Activated T-cell treated with anti-CD3 and anti-CD28 coated beads, Interleukin-2, amount 50 U/mL, for 4 hours (primary cell): ENCODE results near the gene KRT3. TPM values are rescaled to one million over a fixed set of nuclear protein-coding genes. Genes with fewer than 3 reads are reported as not detected.

Source experiments
- ATAC-seq, 2 donors: fragments of 200-7000 bp; cut with Tn5 transposase; one replicate each; pipeline ENCODE4 v1.10.0; 2021
- DNase-seq: peaks from one replicate; pipeline ENCODE4 v3.0.0-alpha.2; 2020
- H3K27me3 Mint-ChIP-seq: one replicate; pipeline ENCODE4 v1.8.0; 2021; ENCODE audit warnings: low read depth, mixed read lengths
- H3K36me3 Mint-ChIP-seq: one replicate; pipeline ENCODE4 v1.8.0; 2022; ENCODE audit warnings: mixed read lengths; ENCODE audit not compliant: insufficient read depth
- H3K4me1 Mint-ChIP-seq: one replicate; pipeline ENCODE4 v1.8.0; 2021; ENCODE audit warnings: low read depth, mixed read lengths
- H3K4me3 Mint-ChIP-seq: one replicate; pipeline ENCODE4 v1.8.0; 2021; ENCODE audit warnings: mild to moderate bottlenecking, moderate library complexity, mixed read lengths
- H3K9me3 Mint-ChIP-seq: one replicate; pipeline ENCODE4 v1.8.0; 2021; ENCODE audit warnings: mixed read lengths
- total RNA-seq, 3 donors: library from RNA; stranded (reverse); gene quantifications; one replicate each; pipeline ENCODE4 v1.2.1, GENCODE V29; 2021

Gene KRT3
- total RNA-seq, 3 donors from 2014 or later, result not detected

GRCh38 chr12:52821826-52822660 is 26.1 kb upstream of the KRT3 start:
- DNase-seq (no peak), ATAC-seq (no peak)
- Mint-ChIP-seq H3K27me3 (peaks cover 5% of the 10 kb centered on the region), H3K4me3 (no peak overlapping the region), H3K4me1 (peaks cover 10% of the 10 kb centered on the region), H3K36me3 (no peaks in the 10 kb centered on the region), H3K9me3 (no peaks in the 10 kb centered on the region)

DNA sequence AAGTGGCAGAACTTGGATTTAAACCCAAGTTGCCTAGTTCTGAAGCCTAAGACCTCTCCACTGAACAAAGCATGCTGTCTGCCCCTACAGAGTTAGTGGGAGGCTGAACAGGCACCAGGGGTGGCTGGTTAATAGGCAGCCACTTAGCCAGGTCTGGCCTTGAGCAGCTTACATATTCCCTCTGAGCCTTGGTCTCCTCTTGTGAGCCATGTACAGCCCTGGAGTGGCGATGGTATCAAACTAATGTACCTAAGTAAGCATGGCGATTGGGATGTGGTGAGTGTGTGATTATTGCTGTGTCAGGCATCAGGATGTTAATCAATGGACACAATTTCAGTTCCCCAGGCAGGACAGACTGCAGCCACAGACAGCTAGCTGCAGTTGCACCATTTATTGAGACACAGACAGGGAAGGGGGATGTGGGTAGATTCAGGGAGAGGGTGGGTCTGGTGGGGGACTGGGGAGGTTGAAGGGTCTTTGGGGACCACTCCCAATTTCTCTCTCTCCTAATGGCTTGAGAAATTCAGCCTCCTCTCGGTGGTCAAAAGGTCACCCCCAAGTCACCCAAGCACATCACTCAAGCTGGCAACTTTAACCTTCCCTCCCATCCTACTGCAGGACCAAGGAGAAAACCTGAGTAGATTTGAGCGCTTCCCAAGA is 25.3 kb upstream of the KRT3 start:
- ATAC-seq (no peak), DNase-seq (no peak)
- H3K36me3 Mint-ChIP-seq, result no peaks in the 10 kb centered on the region
- peaks cover 10% of the 10 kb centered on the region for H3K4me1 Mint-ChIP-seq
- H3K27me3 Mint-ChIP-seq, result peaks cover 5% of the 10 kb centered on the region
- H3K4me3 Mint-ChIP-seq, result no peak overlapping the region
- no peaks in the 10 kb centered on the region for H3K9me3 Mint-ChIP-seq

GRCh38 chr12:52820521-52820920 is 24.6 kb upstream of the KRT3 start:
- Mint-ChIP-seq H3K9me3 (no peaks in the 10 kb centered on the region), H3K27me3 (peaks cover 5% of the 10 kb centered on the region), H3K4me1 (peaks cover 10% of the 10 kb centered on the region), H3K36me3 (no peaks in the 10 kb centered on the region), H3K4me3 (no peak overlapping the region)
- DNase-seq, result no peak
- ATAC-seq, result no peak

DNA sequence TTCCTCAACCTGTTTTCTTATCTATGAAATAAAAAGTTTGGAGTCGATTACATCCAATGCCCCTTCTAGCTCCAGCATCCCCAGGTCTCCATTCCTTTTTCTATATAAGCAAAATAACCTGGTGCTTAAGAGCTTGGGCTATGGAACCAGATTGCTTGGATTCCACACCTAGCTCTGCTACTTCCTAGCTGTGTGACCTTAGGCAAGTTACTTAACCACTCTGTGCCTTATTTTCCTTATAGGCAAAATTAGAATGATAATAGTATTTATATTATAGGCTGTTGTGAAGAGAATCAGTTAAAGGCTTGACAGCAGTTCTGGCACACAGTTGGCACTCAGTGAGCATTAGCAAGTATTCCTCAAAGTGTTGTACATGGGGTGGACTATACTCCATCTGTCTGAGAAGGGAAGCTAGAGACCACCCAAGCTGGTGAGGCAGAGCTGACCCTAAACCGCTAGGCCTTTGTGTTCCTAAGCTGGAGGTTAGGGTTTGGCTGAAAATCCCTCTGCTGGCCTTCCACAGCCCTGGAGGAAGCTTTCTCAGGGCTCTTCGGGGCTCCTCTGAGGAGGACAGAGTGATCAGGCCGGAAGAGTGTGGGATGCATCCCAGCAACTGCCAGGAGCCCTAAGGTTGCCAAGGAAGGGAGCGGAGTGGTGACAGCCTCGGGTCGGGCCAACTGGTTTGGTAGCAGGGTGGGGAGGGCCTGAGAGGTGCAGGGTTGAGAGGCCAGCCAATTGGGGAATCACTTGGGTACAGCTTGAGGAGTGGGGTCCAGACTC is 24.0 kb upstream of the KRT3 start:
- ATAC-seq, result no peak

GRCh38 chr12:52818887-52819420 is 23.0 kb upstream of the KRT3 start:
- DNase-seq, result no peak
- Mint-ChIP-seq H3K27me3 (peaks cover 5% of the 10 kb centered on the region), H3K4me3 (no peak overlapping the region), H3K9me3 (no peaks in the 10 kb centered on the region), H3K4me1 (peaks cover 10% of the 10 kb centered on the region), H3K36me3 (no peaks in the 10 kb centered on the region)
- no peak for ATAC-seq

More for the DNA sequence above, 24.0 kb upstream of the KRT3 start:
- H3K9me3 Mint-ChIP-seq, result no peaks in the 10 kb centered on the region
- DNase-seq, result no peak
- peaks cover 5% of the 10 kb centered on the region for H3K27me3 Mint-ChIP-seq
- no peaks in the 10 kb centered on the region for H3K36me3 Mint-ChIP-seq
- H3K4me3 Mint-ChIP-seq, result no peak overlapping the region
- H3K4me1 Mint-ChIP-seq, result peaks cover 10% of the 10 kb centered on the region

DNA sequence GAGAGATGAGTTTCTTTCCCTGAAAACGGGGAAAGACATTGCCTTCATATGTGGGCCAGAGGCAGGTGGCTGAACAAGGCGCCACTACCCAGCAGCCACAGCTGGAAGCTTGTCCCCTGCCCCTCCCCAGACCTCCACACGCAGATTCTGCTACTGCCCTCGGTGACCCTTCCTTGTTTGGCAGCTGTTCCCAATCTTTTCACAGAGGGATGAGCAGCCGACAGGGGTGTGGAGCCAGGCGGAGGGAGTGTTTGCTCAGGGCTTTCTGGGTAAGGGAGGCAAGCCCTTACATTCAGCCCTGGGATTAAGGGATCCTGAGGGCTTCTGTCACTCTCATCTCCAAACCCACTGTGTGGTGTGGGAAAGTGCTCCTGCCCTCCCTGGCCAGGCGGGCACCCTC is 22.5 kb upstream of the KRT3 start:
- Mint-ChIP-seq H3K4me1 (peaks cover 10% of the 10 kb centered on the region), H3K27me3 (peaks cover 5% of the 10 kb centered on the region), H3K9me3 (no peaks in the 10 kb centered on the region), H3K36me3 (no peaks in the 10 kb centered on the region), H3K4me3 (no peak overlapping the region)
- ATAC-seq, result no peak
- no peak for DNase-seq

DNA sequence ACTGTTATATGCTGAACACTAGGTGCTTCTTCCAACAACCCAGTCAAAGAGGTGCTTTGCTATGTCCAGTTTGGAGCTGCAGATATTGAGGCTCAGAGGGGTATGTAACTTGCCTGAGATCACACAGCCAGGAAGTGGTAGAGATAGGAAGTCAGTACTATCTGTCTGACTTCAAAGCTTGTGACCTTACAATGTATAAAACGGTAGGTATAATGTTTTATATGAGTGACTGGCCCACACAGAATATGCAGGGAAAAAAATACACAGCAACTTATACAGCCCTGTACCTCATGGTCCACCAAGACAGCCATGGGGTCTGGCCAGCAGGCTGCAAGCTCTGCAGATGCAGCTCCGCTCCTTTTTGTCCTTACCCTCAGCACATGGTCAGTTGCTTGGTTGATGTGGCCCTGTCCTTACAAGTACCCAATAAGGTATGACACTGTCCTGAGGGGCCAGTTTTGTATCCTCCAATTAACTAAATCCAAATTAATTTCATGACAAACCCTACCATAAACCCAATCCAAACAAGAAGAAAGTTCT is 21.9 kb upstream of the KRT3 start:
- ATAC-seq (no peak), DNase-seq (no peak)
- Mint-ChIP-seq H3K36me3 (no peaks in the 10 kb centered on the region), H3K4me3 (no peak overlapping the region), H3K9me3 (no peaks in the 10 kb centered on the region), H3K4me1 (peaks cover 10% of the 10 kb centered on the region), H3K27me3 (peaks cover 5% of the 10 kb centered on the region)

GRCh38 chr12:52817003-52817698 is 21.2 kb upstream of the KRT3 start:
- ATAC-seq (no peak), DNase-seq (no peak)
- Mint-ChIP-seq H3K27me3 (peaks cover 5% of the 10 kb centered on the region), H3K36me3 (no peaks in the 10 kb centered on the region), H3K9me3 (no peaks in the 10 kb centered on the region), H3K4me3 (no peak overlapping the region), H3K4me1 (peaks cover 10% of the 10 kb centered on the region)

- DNase-seq, result no peak
- no peak for ATAC-seq
- Mint-ChIP-seq H3K4me3 (no peak overlapping the region), H3K9me3 (no peaks in the 10 kb centered on the region), H3K27me3 (peaks cover 5% of the 10 kb centered on the region), H3K4me1 (peaks cover 10% of the 10 kb centered on the region), H3K36me3 (no peaks in the 10 kb centered on the region)
Measured at GRCh38 chr12:52815676-52816588, 20.0 kb upstream of the KRT3 start.

DNA sequence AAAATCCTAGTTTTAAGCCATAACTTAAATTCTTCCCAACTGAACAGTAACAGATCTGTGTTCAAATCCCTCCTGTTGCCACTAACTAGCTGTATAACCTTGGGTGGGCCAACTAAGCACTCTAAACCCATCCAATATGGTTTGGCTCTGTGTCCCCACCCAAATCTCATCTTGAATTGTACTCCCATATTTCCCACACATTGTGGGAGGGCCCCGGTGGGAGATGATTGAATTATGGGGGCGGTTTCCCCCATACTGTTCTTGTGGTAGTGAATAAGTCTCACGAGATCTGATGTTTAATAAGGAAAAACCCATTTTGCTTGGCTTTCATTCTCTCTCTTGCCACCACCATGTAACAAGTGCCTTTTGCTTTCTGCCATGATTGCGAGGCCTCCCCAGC is 19.2 kb upstream of the KRT3 start:
- no peak for DNase-seq
- Mint-ChIP-seq H3K4me3 (no peak overlapping the region), H3K36me3 (no peaks in the 10 kb centered on the region), H3K27me3 (peaks cover 4% of the 10 kb centered on the region), H3K4me1 (peaks cover 10% of the 10 kb centered on the region), H3K9me3 (no peaks in the 10 kb centered on the region)
- no peak for ATAC-seq

DNA sequence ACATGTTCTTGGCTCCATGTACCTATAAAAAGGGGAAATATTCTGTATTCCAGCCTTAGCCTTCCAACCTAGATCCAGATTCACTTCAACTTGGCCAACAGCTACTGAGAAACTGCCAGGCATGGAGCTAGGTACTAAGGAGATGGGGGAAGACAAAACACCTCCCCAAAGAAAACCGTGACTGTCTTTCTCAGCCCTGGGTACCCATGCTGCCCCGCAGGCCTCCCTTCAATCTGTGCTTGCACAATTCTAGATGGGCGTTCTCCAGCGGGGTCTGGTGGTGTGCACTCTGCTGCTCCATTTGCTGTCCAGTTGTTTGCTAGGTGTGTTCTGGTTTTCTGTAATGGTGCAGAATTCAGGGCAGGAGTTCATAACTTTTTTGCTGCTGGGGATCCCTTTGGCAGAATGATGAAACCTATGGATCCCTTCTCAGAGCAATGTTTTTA is 18.8 kb upstream of the KRT3 start:
- DNase-seq, result no peak
- no peaks in the 10 kb centered on the region for H3K9me3 Mint-ChIP-seq

DNA sequence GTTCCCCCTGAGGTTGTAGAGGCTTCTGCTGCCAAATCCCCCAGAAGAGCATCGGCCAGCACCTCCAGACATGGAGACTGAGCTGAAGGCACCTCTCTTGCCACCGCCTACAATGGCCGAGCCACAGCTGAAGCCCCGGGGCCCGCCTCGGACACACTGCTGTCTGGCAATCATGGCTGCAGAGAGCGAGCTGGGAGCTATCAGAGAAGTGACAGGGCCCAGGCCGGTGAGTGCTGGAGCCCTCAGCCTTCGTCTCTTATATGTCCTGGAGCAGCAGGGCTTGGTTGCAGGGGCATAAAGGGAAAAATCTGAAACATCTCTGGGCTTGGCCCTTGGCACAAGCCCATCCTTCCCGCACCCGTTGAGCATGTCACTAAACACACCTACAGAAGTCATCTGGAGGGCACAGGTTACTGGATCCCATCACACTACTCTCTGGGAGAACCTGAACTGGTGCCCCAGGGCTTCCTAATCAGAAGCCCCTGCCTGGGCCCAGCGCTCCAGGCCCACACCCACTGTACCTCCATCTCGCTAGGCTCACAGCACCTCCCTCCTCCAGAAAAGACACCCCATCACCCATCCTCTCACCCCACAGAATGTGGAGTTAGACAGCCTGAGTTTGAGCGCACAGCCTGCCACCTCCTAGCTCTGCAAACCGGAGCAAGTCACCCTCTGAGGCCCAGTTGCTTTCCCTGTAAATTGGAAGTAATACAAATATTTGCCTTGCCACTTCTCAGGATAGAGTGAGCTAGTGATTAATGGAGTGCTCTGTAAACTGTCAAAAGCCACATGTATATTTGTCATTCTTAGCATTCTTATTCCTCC is 18.2 kb upstream of the KRT3 start, which contains the start of gene KRT4:
KRT4 (minus strand) TSS at position 232 of the 825 bp plus-strand sequence; CDS start at position 174, 58 bp downstream.
- Mint-ChIP-seq H3K9me3 (no peaks in the 10 kb centered on the region), H3K27me3 (peaks cover 2% of the 10 kb centered on the region), H3K4me1 (peaks cover 10% of the 10 kb centered on the region), H3K36me3 (no peaks in the 10 kb centered on the region), H3K4me3 (no peak within 1 kb of the TSS)
- ATAC-seq (no peak), DNase-seq (no peak)

More for the DNA sequence above, 18.8 kb upstream of the KRT3 start:
- H3K4me3 Mint-ChIP-seq, result no peak overlapping the region
- ATAC-seq, result no peak
- H3K27me3 Mint-ChIP-seq, result peaks cover 2% of the 10 kb centered on the region
- H3K36me3 Mint-ChIP-seq, result no peaks in the 10 kb centered on the region
- H3K4me1 Mint-ChIP-seq, result peaks cover 10% of the 10 kb centered on the region
